ENCODE measurements around the gene RBFOX2. TPM values are rescaled to one million over a fixed set of nuclear protein-coding genes. Genes with fewer than 3 reads are reported as not detected.

RBFOX2 gene
- polyA plus RNA-seq, 2 of the 4 experiments (the other 2 are of a cell fraction) = 30.3 to 77.7 TPM

- no peak overlapping the region for H3K4me2 ChIP-seq
- H3K9me3 ChIP-seq = no peaks in the 10 kb centered on the region
- H3K4me3 ChIP-seq = no peak overlapping the region
- TF ChIP-seq PHF8 (IDR thresholded peaks at IDR 0.05; ENCODE audit: borderline replicate concordance, low read depth) = no peak
- ChIA-PET POLR2A (no interaction called here), CTCF (interaction anchor here (1.0 kb wide), 1 partner anchor 28 kb away, joined by 3 read pairs; no protein-coding TSS in a partner anchor)
- 82% methylated on average over 2 of the region's 2 CpGs for WGBS (ENCODE audit: missing lambda C conversion rate)
- DNase-seq (ENCODE audit: low read depth in 1 of 2, low spot score in 1 of 2) (no peak), ATAC-seq (no peak), FAIRE-seq (no peak)
- no peak overlapping the region for H3K27ac ChIP-seq
- peaks cover 17% of the 10 kb centered on the region for H3K4me1 ChIP-seq
Observed at GRCh38 chr22:35958334-35958733, 70.3 kb downstream of the RBFOX2 start.

DNA sequence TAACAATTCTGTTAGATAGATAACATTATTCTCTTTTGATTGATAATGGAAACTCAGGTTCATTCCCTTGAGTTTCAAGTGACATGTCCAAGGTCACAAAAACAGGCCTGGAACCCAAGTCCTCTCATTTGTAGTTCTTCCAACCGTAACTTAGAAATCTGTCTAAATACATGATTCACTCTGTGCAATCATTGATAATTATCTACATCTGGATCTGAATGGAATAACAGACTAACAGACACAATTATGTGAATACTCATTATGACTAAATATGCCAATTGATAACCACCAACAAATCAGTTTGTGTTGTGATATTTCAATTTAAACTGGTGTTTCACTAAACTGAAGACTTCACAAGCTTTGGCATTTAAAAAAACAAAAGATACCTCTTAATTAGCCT is 71.0 kb downstream of the RBFOX2 start:
- ATAC-seq (no peak), FAIRE-seq (no peak), DNase-seq (ENCODE audit: low read depth in 1 of 2, low spot score in 1 of 2) (no peak)
- H3K4me2 ChIP-seq = no peak overlapping the region
- WGBS (ENCODE audit: missing lambda C conversion rate) = 81% methylated on average over 1 of the region's 1 CpG
- no peak overlapping the region for H3K27ac ChIP-seq
- POLR2A ChIA-PET = no interaction called here
- no peak for TF ChIP-seq HEYL (CRISPR knock-in tag; IDR thresholded peaks at IDR 0.05)
- no peak for TF ChIP-seq HOXB5 (CRISPR knock-in tag; IDR thresholded peaks at IDR 0.05)
- no peak for TF ChIP-seq RARB (CRISPR knock-in tag; IDR thresholded peaks at IDR 0.05)
- TF ChIP-seq PBX3 (IDR thresholded peaks at IDR 0.05) = no peak
- no peak for TF ChIP-seq JUN (IDR thresholded peaks at IDR 0.05)
- no peak for TF ChIP-seq ATOH8 (CRISPR knock-in tag; IDR thresholded peaks at IDR 0.05; ENCODE audit: low read depth)
- TF ChIP-seq SREBF2 (IDR thresholded peaks at IDR 0.05) = no peak
- H3K4me3 ChIP-seq = no peak overlapping the region
- no peaks in the 10 kb centered on the region for H3K9me3 ChIP-seq
- CTCF ChIA-PET = interaction anchor here (1.0 to 1.3 kb wide), 2 partner anchors 28 to 108 kb away, joined by 3 to 4 read pairs; no protein-coding TSS in a partner anchor
- peaks cover 17% of the 10 kb centered on the region for H3K4me1 ChIP-seq

GRCh38 chr22:35956850-35957249 is 71.8 kb downstream of the RBFOX2 start:
- no peak overlapping the region for H3K4me2 ChIP-seq
- WGBS (ENCODE audit: missing lambda C conversion rate) = 93% methylated on average over 3 of the region's 3 CpGs
- CTCF ChIA-PET = interaction anchor here (1.3 kb wide), 1 partner anchor 109 kb away, joined by 4 read pairs; no protein-coding TSS in a partner anchor
- no peak for DNase-seq (ENCODE audit: low read depth in 1 of 2, low spot score in 1 of 2)
- no peak for TF ChIP-seq EHMT2 (IDR thresholded peaks at IDR 0.05; ENCODE audit: low read depth)
- TF ChIP-seq TP53 (CRISPR knock-in tag; IDR thresholded peaks at IDR 0.05) = no peak
- no peak for TF ChIP-seq ESRRA (IDR thresholded peaks at IDR 0.05; ENCODE audit: borderline replicate concordance, low read length)
- TF ChIP-seq, protein P1, sequence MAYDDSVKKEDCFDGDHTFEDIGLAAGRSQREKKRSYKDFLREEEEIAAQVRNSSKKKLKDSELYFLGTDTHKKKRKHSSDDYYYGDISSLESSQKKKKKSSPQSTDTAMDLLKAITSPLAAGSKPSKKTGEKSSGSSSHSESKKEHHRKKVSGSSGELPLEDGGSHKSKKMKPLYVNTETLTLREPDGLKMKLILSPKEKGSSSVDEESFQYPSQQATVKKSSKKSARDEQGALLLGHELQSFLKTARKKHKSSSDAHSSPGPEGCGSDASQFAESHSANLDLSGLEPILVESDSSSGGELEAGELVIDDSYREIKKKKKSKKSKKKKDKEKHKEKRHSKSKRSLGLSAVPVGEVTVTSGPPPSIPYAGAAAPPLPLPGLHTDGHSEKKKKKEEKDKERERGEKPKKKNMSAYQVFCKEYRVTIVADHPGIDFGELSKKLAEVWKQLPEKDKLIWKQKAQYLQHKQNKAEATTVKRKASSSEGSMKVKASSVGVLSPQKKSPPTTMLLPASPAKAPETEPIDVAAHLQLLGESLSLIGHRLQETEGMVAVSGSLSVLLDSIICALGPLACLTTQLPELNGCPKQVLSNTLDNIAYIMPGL (CRISPR knock-in tag; IDR thresholded peaks at IDR 0.05; ENCODE audit: borderline replicate concordance) = no peak
- TF ChIP-seq RNF2 (IDR thresholded peaks at IDR 0.05; ENCODE audit: borderline replicate concordance, low read depth) = no peak
- no peak for TF ChIP-seq ZNF302 (CRISPR knock-in tag; IDR thresholded peaks at IDR 0.05)
- TF ChIP-seq BCL3 (IDR thresholded peaks at IDR 0.05) = no peak
- TF ChIP-seq GATA3 (IDR thresholded peaks at IDR 0.05; ENCODE audit: borderline replicate concordance) = no peak
- TF ChIP-seq, protein P2, sequence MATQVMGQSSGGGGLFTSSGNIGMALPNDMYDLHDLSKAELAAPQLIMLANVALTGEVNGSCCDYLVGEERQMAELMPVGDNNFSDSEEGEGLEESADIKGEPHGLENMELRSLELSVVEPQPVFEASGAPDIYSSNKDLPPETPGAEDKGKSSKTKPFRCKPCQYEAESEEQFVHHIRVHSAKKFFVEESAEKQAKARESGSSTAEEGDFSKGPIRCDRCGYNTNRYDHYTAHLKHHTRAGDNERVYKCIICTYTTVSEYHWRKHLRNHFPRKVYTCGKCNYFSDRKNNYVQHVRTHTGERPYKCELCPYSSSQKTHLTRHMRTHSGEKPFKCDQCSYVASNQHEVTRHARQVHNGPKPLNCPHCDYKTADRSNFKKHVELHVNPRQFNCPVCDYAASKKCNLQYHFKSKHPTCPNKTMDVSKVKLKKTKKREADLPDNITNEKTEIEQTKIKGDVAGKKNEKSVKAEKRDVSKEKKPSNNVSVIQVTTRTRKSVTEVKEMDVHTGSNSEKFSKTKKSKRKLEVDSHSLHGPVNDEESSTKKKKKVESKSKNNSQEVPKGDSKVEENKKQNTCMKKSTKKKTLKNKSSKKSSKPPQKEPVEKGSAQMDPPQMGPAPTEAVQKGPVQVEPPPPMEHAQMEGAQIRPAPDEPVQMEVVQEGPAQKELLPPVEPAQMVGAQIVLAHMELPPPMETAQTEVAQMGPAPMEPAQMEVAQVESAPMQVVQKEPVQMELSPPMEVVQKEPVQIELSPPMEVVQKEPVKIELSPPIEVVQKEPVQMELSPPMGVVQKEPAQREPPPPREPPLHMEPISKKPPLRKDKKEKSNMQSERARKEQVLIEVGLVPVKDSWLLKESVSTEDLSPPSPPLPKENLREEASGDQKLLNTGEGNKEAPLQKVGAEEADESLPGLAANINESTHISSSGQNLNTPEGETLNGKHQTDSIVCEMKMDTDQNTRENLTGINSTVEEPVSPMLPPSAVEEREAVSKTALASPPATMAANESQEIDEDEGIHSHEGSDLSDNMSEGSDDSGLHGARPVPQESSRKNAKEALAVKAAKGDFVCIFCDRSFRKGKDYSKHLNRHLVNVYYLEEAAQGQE (IDR thresholded peaks at IDR 0.05) = no peak
- TF ChIP-seq NPAS2 (CRISPR knock-in tag; IDR thresholded peaks at IDR 0.05; ENCODE audit: borderline replicate concordance) = no peak
- TF ChIP-seq CHD2 (IDR thresholded peaks at IDR 0.05; ENCODE audit: low read length, partially characterized antibody) = no peak
- no peak for TF ChIP-seq EHF (CRISPR knock-in tag; IDR thresholded peaks at IDR 0.05)
- TF ChIP-seq PBX3 (IDR thresholded peaks at IDR 0.05) = no peak
- no peak for TF ChIP-seq RARB (CRISPR knock-in tag; IDR thresholded peaks at IDR 0.05)
- no peak for ATAC-seq
- no peaks in the 10 kb centered on the region for H3K9me3 ChIP-seq
- H3K27ac ChIP-seq = no peak overlapping the region
- H3K4me3 ChIP-seq = no peak overlapping the region
- POLR2A ChIA-PET = no interaction called here
- peaks cover 12% of the 10 kb centered on the region for H3K4me1 ChIP-seq
- FAIRE-seq = no peak
